ENCODE measurements around the gene MT1G. TPM values are rescaled to one million over a fixed set of nuclear protein-coding genes. Genes with fewer than 3 reads are reported as not detected.
"Not testable (repeated sequence)": the region's sequence is repeated elsewhere in the genome, so short reads cannot be mapped to it uniquely, and the experiment has no call there.

MT1G gene
- total RNA-seq, 1 experiment from 2014 or later, result 20.3 TPM

- no peaks in the 10 kb centered on the region for H3K36me3 ChIP-seq (replicated peaks; ENCODE audit: control insufficient read depth, insufficient read depth, low read length)
- no peak overlapping the region for H3K4me3 ChIP-seq (ENCODE audit: insufficient read depth, low read depth, low read length)
- DNase-seq, result no peak
- peaks cover 4% of the 10 kb centered on the region; the same call in 1 of the 2 replicates for H3K27me3 ChIP-seq (ENCODE audit: control insufficient read depth, insufficient read depth, low read length)
Measured at GRCh38 chr16:56679078-56679730, 11.3 kb upstream of the MT1G start.

DNA sequence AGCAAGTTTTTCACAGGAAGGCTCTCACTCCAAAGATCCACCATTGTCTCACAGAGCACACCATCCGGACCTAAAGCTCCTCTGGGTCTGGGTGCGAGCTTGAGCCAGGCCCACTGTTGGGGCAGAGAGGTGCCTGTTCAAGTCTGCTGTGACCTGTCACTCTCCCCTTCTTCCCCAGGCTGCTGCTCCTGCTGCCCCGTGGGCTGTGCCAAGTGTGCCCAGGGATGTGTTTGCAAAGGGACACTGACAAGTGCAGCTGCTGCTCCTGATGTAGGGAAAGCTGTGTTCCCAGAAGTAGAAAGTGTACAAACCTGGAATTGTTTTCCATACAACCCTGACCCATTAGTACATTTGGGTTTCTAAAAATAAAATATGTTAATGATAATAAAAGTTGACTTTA, 9.6 kb upstream of the MT1G start:
- no peak overlapping the region for H3K4me3 ChIP-seq (ENCODE audit: insufficient read depth, low read depth, low read length)
- no peaks in the 10 kb centered on the region for H3K36me3 ChIP-seq (replicated peaks; ENCODE audit: control insufficient read depth, insufficient read depth, low read length)
- H3K27me3 ChIP-seq (ENCODE audit: control insufficient read depth, insufficient read depth, low read length), result peaks cover 2% of the 10 kb centered on the region; the same call in 1 of the 2 replicates
- no peak for DNase-seq

DNA sequence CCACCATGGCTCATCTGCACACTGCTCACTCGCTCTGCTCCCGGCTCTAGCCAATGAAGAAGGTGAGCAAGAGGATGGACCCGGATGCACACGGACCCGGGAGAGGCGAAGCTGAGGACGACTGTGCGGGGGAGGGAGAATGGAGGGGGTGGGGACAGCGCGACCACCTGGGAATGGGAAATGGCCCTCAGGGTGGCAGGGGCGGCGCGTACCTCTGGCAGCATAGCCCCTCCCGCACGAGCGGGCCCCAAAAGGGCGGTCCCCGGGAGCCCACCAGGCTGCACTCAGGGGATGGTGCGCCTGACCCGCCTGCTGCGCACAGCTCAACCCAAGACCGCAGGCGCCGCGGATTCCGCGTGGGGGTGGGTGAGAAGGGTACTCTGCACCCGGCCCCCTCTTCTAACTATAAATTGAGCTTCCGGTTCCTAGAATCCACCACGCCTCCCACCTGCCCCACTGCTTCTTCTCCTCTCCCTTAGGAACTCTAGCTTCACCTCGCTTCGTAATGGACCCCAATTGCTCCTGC, 7.9 kb upstream of the MT1G start:
- H3K4me3 ChIP-seq (ENCODE audit: insufficient read depth, low read depth, low read length), result peak overlapping the region; percentile 47
- peak; percentile 70 for DNase-seq
- H3K36me3 ChIP-seq (replicated peaks; ENCODE audit: control insufficient read depth, insufficient read depth, low read length), result no peaks in the 10 kb centered on the region
- H3K27me3 ChIP-seq (ENCODE audit: control insufficient read depth, insufficient read depth, low read length), result peaks cover 11% of the 10 kb centered on the region

- H3K36me3 ChIP-seq (replicated peaks; ENCODE audit: control insufficient read depth, insufficient read depth, low read length); H3K4me3 ChIP-seq (ENCODE audit: insufficient read depth, low read depth, low read length); DNase-seq: not testable (repeated sequence)
- H3K27me3 ChIP-seq (ENCODE audit: control insufficient read depth, insufficient read depth, low read length), result peaks cover 23% of the 10 kb centered on the region
Measured at GRCh38 chr16:56674570-56674969, 6.7 kb upstream of the MT1G start.

DNA sequence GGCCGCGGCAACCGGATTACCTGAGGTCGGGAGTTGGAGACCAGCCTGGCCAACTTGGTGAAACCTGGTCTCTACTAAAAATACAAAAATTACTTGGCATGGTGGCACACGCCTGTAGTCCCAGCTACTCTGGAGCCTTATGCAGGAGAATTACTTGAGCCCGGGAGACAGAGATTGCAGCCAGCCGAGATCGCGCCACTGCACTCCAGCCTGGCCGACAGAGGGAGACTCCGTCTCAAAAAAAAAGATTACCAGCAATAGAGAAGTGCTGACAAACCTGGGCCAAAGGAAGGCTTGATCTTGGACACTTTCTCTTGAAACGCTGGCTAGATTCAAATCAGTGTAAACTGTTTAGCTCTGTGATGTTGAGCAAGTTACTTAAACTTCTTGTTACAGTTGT, 6.1 kb upstream of the MT1G start:
- no peaks in the 10 kb centered on the region for H3K36me3 ChIP-seq (replicated peaks; ENCODE audit: control insufficient read depth, insufficient read depth, low read length)
- no peak for DNase-seq
- no peak overlapping the region for H3K4me3 ChIP-seq (ENCODE audit: insufficient read depth, low read depth, low read length)
- peaks cover 29% of the 10 kb centered on the region for H3K27me3 ChIP-seq (ENCODE audit: control insufficient read depth, insufficient read depth, low read length)

DNA sequence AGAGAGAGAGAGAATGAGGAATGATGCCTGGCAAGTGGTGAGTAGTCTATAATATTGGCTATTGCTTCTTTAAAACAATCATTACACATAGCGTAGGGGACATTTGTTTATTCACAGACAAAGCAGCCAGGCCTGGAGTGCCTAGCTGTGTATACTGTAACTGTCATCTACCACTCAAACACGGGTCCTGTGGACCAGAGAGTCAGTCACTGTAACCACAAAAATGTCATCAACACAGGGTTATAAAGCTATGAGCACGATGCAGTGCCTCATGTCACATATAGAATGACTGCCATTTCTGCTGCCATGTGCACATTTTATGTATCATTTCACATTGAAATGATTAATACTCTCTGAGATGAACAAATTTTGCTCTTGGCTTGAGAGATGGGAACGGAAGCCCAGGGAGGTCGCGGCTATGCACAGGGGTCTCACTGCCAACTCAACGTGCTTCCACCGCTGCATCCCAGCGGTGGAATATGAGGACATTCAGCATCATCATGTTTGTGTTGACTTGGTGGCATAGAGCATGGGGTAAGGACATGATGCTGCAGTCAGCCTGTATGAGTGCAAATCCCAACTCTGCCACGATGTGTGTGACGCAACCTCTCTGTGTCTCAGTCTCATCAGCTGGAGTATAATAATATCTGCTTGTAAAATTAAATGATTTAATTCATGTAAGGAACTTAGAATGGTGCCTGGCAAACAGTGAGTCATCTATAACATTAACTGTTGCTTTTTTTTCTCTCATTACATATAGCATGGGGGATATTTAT, 5.1 kb upstream of the MT1G start:
- Histone ChIP-seq H3K4me3 (ENCODE audit: insufficient read depth, low read depth, low read length) (no peak overlapping the region), H3K36me3 (replicated peaks; ENCODE audit: control insufficient read depth, insufficient read depth, low read length) (no peaks in the 10 kb centered on the region), H3K27me3 (ENCODE audit: control insufficient read depth, insufficient read depth, low read length) (peaks cover 39% of the 10 kb centered on the region)
- no peak for DNase-seq

GRCh38 chr16:56672171-56672570, 4.3 kb upstream of the MT1G start:
- peaks cover 47% of the 10 kb centered on the region for H3K27me3 ChIP-seq (ENCODE audit: control insufficient read depth, insufficient read depth, low read length)
- DNase-seq; H3K4me3 ChIP-seq (ENCODE audit: insufficient read depth, low read depth, low read length); H3K36me3 ChIP-seq (replicated peaks; ENCODE audit: control insufficient read depth, insufficient read depth, low read length): not testable (repeated sequence)

DNA sequence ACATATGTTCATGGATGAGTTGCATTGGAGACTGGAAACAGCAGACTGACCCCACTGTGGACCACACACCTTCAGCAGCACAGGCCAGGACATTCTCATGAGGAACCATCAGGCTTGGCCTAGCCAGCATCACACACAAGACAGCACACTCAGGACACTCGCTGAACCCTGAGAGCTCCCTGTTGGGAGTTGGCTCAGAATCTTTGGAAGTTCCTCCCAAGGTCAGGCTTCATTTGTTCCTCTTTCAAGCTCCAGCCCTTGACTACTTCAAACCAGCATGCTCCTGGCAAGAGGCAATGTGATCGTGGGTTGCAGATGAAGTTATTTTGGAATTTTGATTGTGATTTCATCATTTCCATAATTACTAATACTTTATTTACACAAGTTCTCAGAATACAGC, 3.8 kb upstream of the MT1G start:
- peaks cover 52% of the 10 kb centered on the region for H3K27me3 ChIP-seq (ENCODE audit: control insufficient read depth, insufficient read depth, low read length)
- H3K36me3 ChIP-seq (replicated peaks; ENCODE audit: control insufficient read depth, insufficient read depth, low read length); DNase-seq: not testable (repeated sequence)

DNA sequence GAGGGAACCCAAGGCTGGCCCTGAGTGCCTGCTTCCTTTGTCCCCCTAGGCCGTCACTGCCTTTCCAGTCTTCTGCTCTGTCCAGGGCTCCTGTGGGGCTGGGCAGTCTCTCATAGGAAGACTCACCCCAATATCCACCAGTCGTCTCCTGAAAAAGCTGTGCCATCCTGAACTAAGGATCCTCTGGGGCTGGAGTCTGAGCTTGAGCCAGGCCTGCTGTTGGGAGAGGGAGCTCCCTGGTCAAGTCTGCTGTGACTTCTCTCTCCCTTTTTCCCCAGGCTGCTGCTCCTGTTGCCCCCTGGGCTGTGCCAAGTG, 2.7 kb upstream of the MT1G start:
- H3K4me3 ChIP-seq (ENCODE audit: insufficient read depth, low read depth, low read length), result no peak overlapping the region
- no peaks in the 10 kb centered on the region for H3K36me3 ChIP-seq (replicated peaks; ENCODE audit: control insufficient read depth, insufficient read depth, low read length)
- peaks cover 62% of the 10 kb centered on the region for H3K27me3 ChIP-seq (ENCODE audit: control insufficient read depth, insufficient read depth, low read length)
- no peak for DNase-seq

More for the DNA sequence above, 3.8 kb upstream of the MT1G start:
- H3K4me3 ChIP-seq (ENCODE audit: insufficient read depth, low read depth, low read length), result not testable (repeated sequence)

DNA sequence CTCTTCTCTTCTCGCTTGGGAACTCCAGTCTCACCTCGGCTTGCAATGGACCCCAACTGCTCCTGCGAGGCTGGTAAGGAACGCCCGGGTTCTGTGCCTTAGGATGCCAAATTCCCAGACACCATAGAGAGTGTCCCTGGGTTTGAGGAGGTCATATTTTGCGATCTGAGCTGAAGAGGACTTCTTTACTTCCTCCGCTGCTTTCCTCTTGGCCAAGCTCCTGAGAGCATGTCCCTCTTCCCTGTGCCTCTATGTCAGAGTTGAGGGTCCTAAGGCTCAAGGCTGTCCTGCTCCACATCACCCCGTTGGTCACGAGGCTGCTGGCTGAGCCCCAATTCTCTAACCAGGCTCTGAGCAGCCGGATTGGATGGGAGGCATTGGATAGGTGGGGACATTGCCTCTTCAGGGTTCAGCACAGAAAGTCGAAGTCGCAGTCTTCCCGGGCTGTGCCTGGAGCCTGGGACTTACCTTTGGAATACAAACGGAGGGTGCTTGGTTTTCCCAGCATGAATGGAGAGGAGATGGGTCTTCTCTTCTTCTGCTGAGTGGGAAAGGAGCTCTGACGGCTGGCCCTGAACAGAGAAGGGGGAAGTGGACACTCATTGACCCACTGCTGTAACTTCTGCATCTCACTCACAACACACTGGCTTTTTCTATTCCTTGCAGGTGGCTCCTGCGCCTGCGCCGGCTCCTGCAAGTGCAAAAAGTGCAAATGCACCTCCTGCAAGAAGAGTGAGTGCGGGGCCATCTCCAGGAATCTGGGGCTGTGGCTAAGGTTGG, 2.2 kb upstream of the MT1G start:
- peaks cover 67% of the 10 kb centered on the region for H3K27me3 ChIP-seq (ENCODE audit: control insufficient read depth, insufficient read depth, low read length)
- no peak for DNase-seq
- H3K4me3 ChIP-seq (ENCODE audit: insufficient read depth, low read depth, low read length), result peak overlapping the region; percentile 25; the same call in 1 of the 2 replicates
- no peaks in the 10 kb centered on the region for H3K36me3 ChIP-seq (replicated peaks; ENCODE audit: control insufficient read depth, insufficient read depth, low read length)

DNA sequence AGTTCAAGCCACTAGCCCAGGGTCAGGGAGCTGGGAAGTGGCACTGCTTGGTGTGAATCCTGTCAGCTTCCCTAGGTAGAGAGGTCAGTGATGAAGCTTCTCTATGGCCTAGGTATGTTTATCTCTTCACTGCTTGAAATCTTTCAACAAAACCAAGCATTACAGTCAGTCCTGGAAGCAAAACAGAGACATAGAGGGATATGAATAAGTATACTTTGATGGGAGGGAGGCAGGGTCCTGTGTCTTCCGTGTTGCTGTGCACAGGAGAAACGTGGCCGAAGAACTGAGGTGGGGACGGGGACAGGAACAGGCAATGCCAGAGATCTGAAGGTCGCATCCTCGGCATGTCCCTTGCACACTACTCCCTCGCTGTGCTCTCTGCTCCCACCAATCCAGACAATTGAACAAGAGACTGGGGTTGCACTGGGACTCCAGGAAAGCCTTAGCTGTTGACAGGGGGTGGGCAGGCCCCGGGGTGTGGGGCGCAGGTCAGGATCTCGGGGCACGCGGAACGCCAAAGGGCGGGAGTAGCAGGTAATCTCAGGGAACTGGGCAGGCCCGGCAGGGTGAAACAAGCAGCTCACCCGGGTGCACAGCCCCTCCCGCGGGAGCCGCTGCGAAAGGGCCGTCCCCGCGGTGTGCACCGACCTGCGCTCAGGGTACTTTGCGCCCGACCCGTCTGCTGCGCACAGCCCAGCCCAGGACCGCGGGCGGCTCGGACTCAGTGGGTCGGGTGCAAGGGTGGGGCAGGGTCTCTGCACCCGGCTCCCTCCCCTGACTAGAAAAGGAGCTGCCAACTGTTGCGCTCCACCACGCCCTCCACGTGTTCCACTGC, 1.4 kb upstream of the MT1G start, which contains the start of gene MT1H:
Gene MT1H (plus strand): TSS at position 810 of the 835 bp plus-strand sequence. CDS start 71 bp downstream, outside the sequence.
- Histone ChIP-seq H3K4me3 (ENCODE audit: insufficient read depth, low read depth, low read length) (peak within 1 kb of the TSS; percentile 25; the same call in 1 of the 2 replicates), H3K36me3 (replicated peaks; ENCODE audit: control insufficient read depth, insufficient read depth, low read length) (no peaks in the 10 kb centered on the region), H3K27me3 (ENCODE audit: control insufficient read depth, insufficient read depth, low read length) (peaks cover 75% of the 10 kb centered on the region)
- DNase-seq, result peak; percentile 76

DNA sequence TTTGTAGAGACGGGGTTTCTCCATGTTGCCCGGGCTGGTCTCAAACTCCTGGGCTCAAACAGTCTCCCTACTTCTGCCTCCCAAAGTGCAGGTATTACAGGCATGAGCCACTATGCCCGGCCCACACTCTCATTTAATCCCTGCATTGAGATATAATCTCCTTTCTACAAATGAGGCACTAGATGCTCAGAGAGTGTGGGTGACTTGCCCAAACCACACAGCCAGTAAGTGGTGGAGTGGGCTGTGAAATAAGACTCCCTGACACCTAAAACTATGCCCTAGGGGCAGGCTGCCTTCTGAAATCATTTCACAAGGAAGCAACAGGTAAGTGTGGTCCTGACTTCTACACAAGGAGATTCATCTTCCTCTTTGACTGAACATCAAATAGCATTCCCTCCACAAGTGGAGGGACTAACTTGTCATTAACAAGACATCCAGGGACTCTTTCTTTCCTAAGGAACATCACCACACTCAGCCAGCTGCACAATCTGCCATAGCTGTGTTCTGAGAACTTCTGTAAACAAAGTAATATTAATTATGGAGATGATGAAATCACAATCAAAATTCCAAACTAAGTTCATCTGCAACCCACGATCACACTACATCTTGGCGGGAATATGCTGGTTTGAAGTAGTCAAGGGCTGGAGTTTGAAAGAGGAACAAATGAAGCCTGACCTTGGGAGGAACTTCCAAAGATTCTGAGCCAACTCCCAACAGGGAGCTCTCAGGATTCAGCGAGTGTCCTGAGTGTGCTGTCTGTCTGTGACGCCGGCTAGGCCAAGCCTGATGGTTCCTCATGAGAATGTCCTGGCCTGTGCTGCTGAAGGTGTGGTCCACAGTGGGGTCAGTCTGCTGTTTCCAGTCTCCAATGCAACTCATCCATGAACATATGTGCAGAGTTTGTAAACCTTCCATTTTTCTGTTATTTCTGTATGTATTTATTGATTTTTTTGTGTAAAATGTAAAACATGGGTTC, 2.3 kb downstream of the MT1G start:
- not testable (repeated sequence) for H3K4me3 ChIP-seq (ENCODE audit: insufficient read depth, low read depth, low read length); H3K36me3 ChIP-seq (replicated peaks; ENCODE audit: control insufficient read depth, insufficient read depth, low read length); DNase-seq
- H3K27me3 ChIP-seq (ENCODE audit: control insufficient read depth, insufficient read depth, low read length), result peaks cover 98% of the 10 kb centered on the region

GRCh38 chr16:56664506-56664905, 3.4 kb downstream of the MT1G start:
- Histone ChIP-seq H3K27me3 (ENCODE audit: control insufficient read depth, insufficient read depth, low read length) (peaks cover 98% of the 10 kb centered on the region), H3K36me3 (replicated peaks; ENCODE audit: control insufficient read depth, insufficient read depth, low read length) (no peaks in the 10 kb centered on the region), H3K4me3 (ENCODE audit: insufficient read depth, low read depth, low read length) (no peak overlapping the region)
- DNase-seq, result no peak

Data from H7 (cell line).